Heart right ventricle (tissue), 16 donors: ENCODE measurements around the gene RFX2. TPM values are rescaled to one million over a fixed set of nuclear protein-coding genes. Genes with fewer than 3 reads are reported as not detected.

Experiments used
- ATAC-seq, 8 donors: fragments of 200-7000 bp; cut with Tn5 transposase; one replicate each; pipeline ENCODE4 v1.9.1; 2020; ENCODE audit warnings: mild to moderate bottlenecking in 8 of 8, moderate library complexity in 8 of 8, moderate number of reproducible peaks in 1 of 8
- DNase-seq, 2 donors: peaks; one replicate each; pipeline ENCODE4 v3.0.0-alpha.2; 2020
- H3K27ac ChIP-seq, 10 donors: fragments of 200-600 bp; sonication (generic) in 2 of 10; one replicate each; pipeline versions ENCODE4 v1.5.0 to v1.8.0; 2020 to 2022; ENCODE audit warnings: mild to moderate bottlenecking in 3 of 10
- H3K27me3 ChIP-seq, 7 donors: fragments of 200-600 bp; one replicate each; pipeline ENCODE4 v1.8.0; 2021 to 2022; ENCODE audit warnings: mild to moderate bottlenecking in 2 of 7
- H3K36me3 ChIP-seq, 9 donors: fragments of 200-600 bp; sonication (generic) in 1 of 9; one replicate each; pipeline versions ENCODE4 v1.5.0 to v1.8.0; 2020 to 2022; ENCODE audit warnings: mild to moderate bottlenecking in 2 of 9
- H3K4me1 ChIP-seq, 9 donors: fragments of 200-600 bp; sonication (generic) in 1 of 9; one replicate each; pipeline versions ENCODE4 v1.5.0 to v1.8.0; 2020 to 2022; ENCODE audit warnings: mild to moderate bottlenecking in 4 of 9
- H3K4me3 ChIP-seq, 10 donors: fragments of 200-600 bp; sonication (generic) in 2 of 10; one replicate each; pipeline versions ENCODE4 v1.5.0 to v1.8.0; 2020 to 2022; ENCODE audit warnings: mild to moderate bottlenecking in 7 of 10, moderate library complexity in 2 of 10
- H3K9me3 ChIP-seq, 11 donors: fragments of 200-600 bp in 10 of 11; sonication (generic) in 2 of 11; one replicate each; pipeline versions ENCODE4 v1.5.0 to v1.8.0; 2013 to 2022; ENCODE audit warnings: mild to moderate bottlenecking in 2 of 11, control low read depth in 1 of 11, moderate library complexity in 1 of 11
- WGBS, 2 donors: extraction: QIAGEN DNeasy Blood & Tissue Kit; methylation state at CpG; one replicate each; pipeline ENCODE4 v1.1.7; 2013; ENCODE audit warnings: inconsistent platforms in 1 of 2; 5-methylcytosine and 5-hydroxymethylcytosine counted together
- intact Hi-C, 10 donors: fragments of 100-400 bp; cut with DNase I; formaldehyde crosslinking; loops; one replicate each; pipeline versions ENCODE4 v1.11.1 to v1.14.2; 2022
- polyA plus RNA-seq, 2 donors: library from polyadenylated mRNA; stranded (reverse); fragments of 200-250 nt; gene quantifications; one replicate each; pipeline ENCODE4 v1.2.3, GENCODE V29; 2013
- total RNA-seq, 10 donors: library from RNA; stranded (reverse); fragmentation: NEBNext Ultra II Directional in 3 of 10; extraction: Animal tissue kit (Norgen Biotek cat#: 25700) in 3 of 10; gene quantifications; one replicate each; pipeline versions ENCODE4 v1.2.1 to v1.2.4, GENCODE V29; 2021 to 2023
- TF ChIP-seq, protein P1 (sequence below), 9 donors: fragments of 200-600 bp; sonication (generic) in 2 of 9; IDR thresholded peaks; one replicate each; pipeline versions ENCODE4 v1.5.0 to v1.8.0; 2021 to 2022; ENCODE audit warnings: antibody characterized with exemption in 9 of 9, mild to moderate bottlenecking in 5 of 9, moderate library complexity in 1 of 9
- donor health status: Arrhythmogenic right ventricular cardiomyopathy.
- donor health status: ischemic (EF 13 %, LVEDD 7.1; RV severe dilation, severe dysfunction).
- donor health status: healthy with polysubstance abuse.
- donor health status: DM: no; HTN: yes; CAD: no.
- donor health status: DM: no; HTN: no; CAD: no.
- donor health status: ischemic (EF 25% LVEDD 6.9; RV normal size, moderate dysfunction).
- donor health status: ischemic (EF 25% LVEDD 5.7; RV mildly dilated, moderate dysfunction).
- donor health status: healthy.
- donor health status: DM: yes; HTN: yes; CAD: no.
- donor health status: Ischemic cardiomyopathy.
- donor health status: ischemic (EF 35%, LVEDD 5.7; RV mildly dilated, moderate dysfunction).
- donor health status: nonischemic (EF 11% LVEDD 7.7; RV severe dilation, severe dysfunction).
- donor health status: DM: yes; HTN: yes; CAD: no.
- donor health status: PGD.
- donor health status: ischemic (EF 29% LVEDD 5.4; RV normal size, mild dysfunction).
- donor health status: nonischemic (EF 23%, LVEDD 6.1; RV moderate dilation, normal function).

Gene RFX2
- total and polyA plus RNA-seq, 12 donors: 4.2 to 17.4 (median 5.2) TPM

DNA sequence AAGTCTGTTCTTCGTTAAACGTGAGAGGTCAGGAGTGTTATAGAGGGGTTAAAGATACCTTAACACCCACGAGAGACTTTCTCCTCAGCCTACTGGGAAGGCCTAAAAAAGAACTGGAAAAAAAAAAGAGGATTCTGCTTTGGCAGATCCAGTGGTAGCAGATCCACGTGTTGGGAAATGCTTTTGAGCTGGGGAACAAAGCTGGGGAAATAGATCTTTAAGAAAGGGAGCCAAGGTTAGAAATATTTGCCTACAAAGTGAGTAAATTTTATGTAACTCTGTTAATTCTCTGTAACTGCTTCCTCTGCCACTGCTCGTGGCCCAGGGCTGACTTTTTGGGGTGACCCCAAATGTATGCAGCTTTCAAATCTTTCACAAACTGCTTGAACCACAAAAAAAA is 11.7 kb downstream of the RFX2 start:
- WGBS, 2 donors: 29 to 37% methylated on average over 5 of the region's 5 CpGs
- Histone ChIP-seq H3K4me1 (peaks cover 3 to 64% (median 46%) of the 10 kb centered on the region in 9 donors), H3K9me3 (no peaks in the 10 kb centered on the region), H3K36me3 (no peaks in the 10 kb centered on the region), H3K27me3 (no peaks in the 10 kb centered on the region), H3K4me3 (no peak overlapping the region), H3K27ac (peak overlapping the region in 7 of 10 donors; percentile 49 to 91 (median 74))
- ATAC-seq: no peak
- no peak for DNase-seq
- TF ChIP-seq, protein P1, sequence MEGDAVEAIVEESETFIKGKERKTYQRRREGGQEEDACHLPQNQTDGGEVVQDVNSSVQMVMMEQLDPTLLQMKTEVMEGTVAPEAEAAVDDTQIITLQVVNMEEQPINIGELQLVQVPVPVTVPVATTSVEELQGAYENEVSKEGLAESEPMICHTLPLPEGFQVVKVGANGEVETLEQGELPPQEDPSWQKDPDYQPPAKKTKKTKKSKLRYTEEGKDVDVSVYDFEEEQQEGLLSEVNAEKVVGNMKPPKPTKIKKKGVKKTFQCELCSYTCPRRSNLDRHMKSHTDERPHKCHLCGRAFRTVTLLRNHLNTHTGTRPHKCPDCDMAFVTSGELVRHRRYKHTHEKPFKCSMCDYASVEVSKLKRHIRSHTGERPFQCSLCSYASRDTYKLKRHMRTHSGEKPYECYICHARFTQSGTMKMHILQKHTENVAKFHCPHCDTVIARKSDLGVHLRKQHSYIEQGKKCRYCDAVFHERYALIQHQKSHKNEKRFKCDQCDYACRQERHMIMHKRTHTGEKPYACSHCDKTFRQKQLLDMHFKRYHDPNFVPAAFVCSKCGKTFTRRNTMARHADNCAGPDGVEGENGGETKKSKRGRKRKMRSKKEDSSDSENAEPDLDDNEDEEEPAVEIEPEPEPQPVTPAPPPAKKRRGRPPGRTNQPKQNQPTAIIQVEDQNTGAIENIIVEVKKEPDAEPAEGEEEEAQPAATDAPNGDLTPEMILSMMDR (IDR thresholded peaks at IDR 0.05): no peak
- intact Hi-C loops: loop anchor here in 2 of 10 donors (5.0 kb wide), 2 partner anchors 36 to 41 kb away; no protein-coding TSS in a partner anchor

DNA sequence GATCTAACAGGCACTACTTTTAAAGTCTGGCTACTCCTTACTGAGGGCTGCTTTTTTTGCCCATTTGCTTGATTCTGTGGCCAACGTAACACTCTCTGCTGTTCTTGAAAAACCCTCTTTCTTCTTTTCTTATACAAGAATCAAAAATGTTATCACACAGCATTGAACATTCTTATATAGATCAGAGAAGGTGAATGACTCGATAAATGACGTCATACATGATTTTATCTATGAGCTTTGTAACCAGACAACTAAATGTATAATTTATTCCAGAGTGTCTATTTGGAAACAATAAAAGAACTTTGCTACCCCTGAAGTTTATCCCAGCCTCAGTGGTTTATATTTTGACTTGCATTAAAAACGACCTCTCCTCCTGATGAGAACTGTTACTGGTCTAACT is 12.4 kb downstream of the RFX2 start:
- H3K27ac ChIP-seq: peak overlapping the region in 6 of 10 donors; percentile 57 to 91 (median 74)
- H3K4me1 ChIP-seq: peaks cover 9 to 62% (median 41%) of the 10 kb centered on the region in 9 donors
- intact Hi-C loops: loop anchor here in 2 of 10 donors (5.0 kb wide), 2 partner anchors 36 to 41 kb away; no protein-coding TSS in a partner anchor

GRCh38 chr19:6095760-6096159 is 14.5 kb downstream of the RFX2 start:
- DNase-seq (peak in 1 of 2 donors; percentile 51), ATAC-seq (no peak)
- TF ChIP-seq, protein P1 (IDR thresholded peaks at IDR 0.05): no peak
- no peaks in the 10 kb centered on the region for H3K36me3 ChIP-seq
- peaks cover 16 to 68% (median 48%) of the 10 kb centered on the region in 9 donors for H3K4me1 ChIP-seq
- H3K4me3 ChIP-seq: no peak overlapping the region
- no peaks in the 10 kb centered on the region for H3K27me3 ChIP-seq
- no peaks in the 10 kb centered on the region for H3K9me3 ChIP-seq
- intact Hi-C loops: loop anchor here in 2 of 10 donors (5.0 kb wide), 2 partner anchors 33 to 38 kb away; no protein-coding TSS in a partner anchor
- peak overlapping the region in 3 of 10 donors; percentile 5 to 40 (median 35) for H3K27ac ChIP-seq
- whole genome bisulfite sequencing, 2 donors: 54 to 78% methylated on average over 4 of the region's 4 CpGs

More for the DNA sequence above, 12.4 kb downstream of the RFX2 start:
- 89 to 93% methylated on average over 4 of the region's 4 CpGs for WGBS, 2 donors
- DNase-seq: no peak
- no peaks in the 10 kb centered on the region for H3K9me3 ChIP-seq
- TF ChIP-seq, protein P1 (IDR thresholded peaks at IDR 0.05): no peak
- no peaks in the 10 kb centered on the region for H3K36me3 ChIP-seq
- H3K27me3 ChIP-seq: no peaks in the 10 kb centered on the region
- H3K4me3 ChIP-seq: no peak overlapping the region
- no peak for ATAC-seq

GRCh38 chr19:6092329-6093286 is 17.7 kb downstream of the RFX2 start:
- Histone ChIP-seq H3K27ac (peak overlapping the region; percentile 27 to 90 (median 76)), H3K36me3 (no peaks in the 10 kb centered on the region), H3K4me1 (peaks cover 13 to 48% (median 28%) of the 10 kb centered on the region in 9 donors), H3K4me3 (peak overlapping the region in 8 of 10 donors; percentile 20 to 44 (median 29)), H3K9me3 (no peaks in the 10 kb centered on the region), H3K27me3 (no peaks in the 10 kb centered on the region)
- TF ChIP-seq, protein P1 (IDR thresholded peaks at IDR 0.05): peak in 2 of 9 donors; percentile 18 to 21
- DNase-seq (peak; percentile 78 to 82), ATAC-seq (peak; percentile 83 to 95 (median 90))
- intact Hi-C loops: loop anchor here in 1 of 10 donors (1.0 kb wide), 1 partner anchor 18 kb away; the partner anchor contains the start of gene RFX2
- 38 to 39% methylated on average over 40 of the region's 40 CpGs for WGBS, 2 donors
